Skin epidermis (tissue), 12 donors: ENCODE data around the gene LILRB5.
"Not testable (repeated sequence)": the region's sequence is repeated elsewhere in the genome, so short reads cannot be mapped to it uniquely, and the experiment has no call there.

Experiments
- H3K27ac ChIP-seq, 21 experiments: fragments of 200-600 bp; sonication (generic) in 11 of 21; one replicate each; pipeline ENCODE4 v1.5.0; 2020; ENCODE audit warnings: mild to moderate bottlenecking in 3 of 21, inconsistent platforms in 2 of 21, moderate library complexity in 2 of 21
- H3K4me3 ChIP-seq, 7 experiments: fragments of 200-600 bp; sonication (generic) in 2 of 7; one replicate each; pipeline ENCODE4 v1.5.0; 2020; ENCODE audit warnings: inconsistent platforms in 2 of 7, mild to moderate bottlenecking in 2 of 7, moderate library complexity in 1 of 7

Gene LILRB5

GRCh38 chr19:54221947-54222346 is 35.1 kb downstream of the LILRB5 start:
- H3K27ac ChIP-seq: peak overlapping the region in 1 of 21 experiments; percentile 77
- H3K4me3 ChIP-seq: not testable (repeated sequence)

GRCh38 chr19:54219702-54220101 is 37.4 kb downstream of the LILRB5 start:
- H3K27ac ChIP-seq, H3K4me3 ChIP-seq: not testable (repeated sequence)

GRCh38 chr19:54218960-54219661 is 38.0 kb downstream of the LILRB5 start:
- Histone ChIP-seq H3K4me3 (no peak overlapping the region), H3K27ac (no peak overlapping the region)

GRCh38 chr19:54218259-54218658 is 38.8 kb downstream of the LILRB5 start:
- H3K4me3 ChIP-seq: no peak overlapping the region
- H3K27ac ChIP-seq: no peak overlapping the region

GRCh38 chr19:54217517-54218247 is 39.4 kb downstream of the LILRB5 start:
- H3K27ac ChIP-seq, H3K4me3 ChIP-seq: not testable (repeated sequence)

- H3K4me3 ChIP-seq: no peak overlapping the region
- no peak overlapping the region for H3K27ac ChIP-seq
These were observed 40.2 kb downstream of the LILRB5 start for GRCh38 chr19:54216869-54217268.

GRCh38 chr19:54214734-54215133 is 42.3 kb downstream of the LILRB5 start:
- H3K27ac ChIP-seq, H3K4me3 ChIP-seq: not testable (repeated sequence)

- H3K27ac ChIP-seq, H3K4me3 ChIP-seq: not testable (repeated sequence)
These were observed 42.9 kb downstream of the LILRB5 start for GRCh38 chr19:54214217-54214616.

- Histone ChIP-seq H3K27ac (peak overlapping the region in 1 of 21 experiments; percentile 29), H3K4me3 (no peak overlapping the region)
These were observed 45.8 kb downstream of the LILRB5 start for GRCh38 chr19:54211235-54211634.

- H3K4me3 ChIP-seq: no peak overlapping the region
- peak overlapping the region in 20 of 21 experiments; percentile 26 to 88 (median 60) for H3K27ac ChIP-seq
These were observed 47.1 kb downstream of the LILRB5 start for GRCh38 chr19:54209811-54210494.

GRCh38 chr19:54209058-54209810 is 47.8 kb downstream of the LILRB5 start:
- no peak overlapping the region for H3K4me3 ChIP-seq
- H3K27ac ChIP-seq: peak overlapping the region in 20 of 21 experiments; percentile 26 to 88 (median 60)

GRCh38 chr19:54208784-54209057 is 48.4 kb downstream of the LILRB5 start:
- Histone ChIP-seq H3K4me3 (no peak overlapping the region), H3K27ac (peak overlapping the region in 19 of 21 experiments; percentile 13 to 88 (median 62))

GRCh38 chr19:54207983-54208783 is 48.9 kb downstream of the LILRB5 start:
- Histone ChIP-seq H3K4me3 (no peak overlapping the region), H3K27ac (peak overlapping the region; percentile 13 to 88 (median 63))

GRCh38 chr19:54207676-54207982 is 49.4 kb downstream of the LILRB5 start:
- peak overlapping the region in 20 of 21 experiments; percentile 12 to 87 (median 62) for H3K27ac ChIP-seq
- no peak overlapping the region for H3K4me3 ChIP-seq

GRCh38 chr19:54207193-54207592 is 49.9 kb downstream of the LILRB5 start:
- Histone ChIP-seq H3K27ac (peak overlapping the region in 20 of 21 experiments; percentile 12 to 87 (median 62)), H3K4me3 (peak overlapping the region in 1 of 7 experiments; percentile 11)

- peak overlapping the region in 1 of 7 experiments; percentile 11 for H3K4me3 ChIP-seq
These were observed 50.3 kb downstream of the LILRB5 start for GRCh38 chr19:54206831-54207177.

GRCh38 chr19:54206030-54206830 is 50.8 kb downstream of the LILRB5 start:
- H3K27ac ChIP-seq: peak overlapping the region in 13 of 21 experiments; percentile 12 to 87 (median 70)
- H3K4me3 ChIP-seq: peak overlapping the region in 1 of 7 experiments; percentile 11

More at GRCh38 chr19:54206831-54207177, 50.3 kb downstream of the LILRB5 start:
- peak overlapping the region in 18 of 21 experiments; percentile 12 to 87 (median 61) for H3K27ac ChIP-seq

GRCh38 chr19:54204767-54205468 is 52.2 kb downstream of the LILRB5 start:
- peak overlapping the region in 1 of 7 experiments; percentile 2 for H3K4me3 ChIP-seq
- H3K27ac ChIP-seq: peak overlapping the region in 1 of 21 experiments; percentile 46
